Measurements from ENCODE around the gene NECTIN4. TPM values are rescaled to one million over a fixed set of nuclear protein-coding genes. Genes with fewer than 3 reads are reported as not detected.
"Not testable (repeated sequence)": the region's sequence is repeated elsewhere in the genome, so short reads cannot be mapped to it uniquely, and the experiment has no call there.

The NECTIN4 gene
- polyA plus RNA-seq, 1 donor = 0.43 TPM

GRCh38 chr1:161081519-161081918 is 7.8 kb downstream of the NECTIN4 start:
- no peak for DNase-seq

GRCh38 chr1:161080441-161081405 is 8.6 kb downstream of the NECTIN4 start:
- DNase-seq = no peak

- no peak for DNase-seq
Observed at GRCh38 chr1:161079436-161080110, 9.8 kb downstream of the NECTIN4 start.

GRCh38 chr1:161077426-161077825 is 11.9 kb downstream of the NECTIN4 start:
- DNase-seq = no peak

- DNase-seq = no peak
Observed at GRCh38 chr1:161076410-161076809, 12.9 kb downstream of the NECTIN4 start.

GRCh38 chr1:161074676-161075368 is 14.5 kb downstream of the NECTIN4 start:
- no peak for DNase-seq

- no peak for DNase-seq
Observed at GRCh38 chr1:161073474-161074121, 15.8 kb downstream of the NECTIN4 start.

- no peak for DNase-seq
Observed at GRCh38 chr1:161072751-161073449, 16.5 kb downstream of the NECTIN4 start.

GRCh38 chr1:161071886-161072371 is 17.4 kb downstream of the NECTIN4 start:
- DNase-seq = peak; percentile 31

- no peak for DNase-seq
Observed at GRCh38 chr1:161070761-161071160, 18.6 kb downstream of the NECTIN4 start.

- DNase-seq = no peak
Observed at GRCh38 chr1:161069731-161070270, 19.6 kb downstream of the NECTIN4 start, which contains the start of gene ARHGAP30. Gene ARHGAP30, minus strand, starts transcription at chr1:161069891. Its CDS starts 267 bp downstream, at chr1:161069624.

- DNase-seq = no peak
Observed at GRCh38 chr1:161069241-161069640, 20.1 kb downstream of the NECTIN4 start.

GRCh38 chr1:161068306-161069234 is 20.8 kb downstream of the NECTIN4 start:
- no peak for DNase-seq

- DNase-seq = no peak
Observed at GRCh38 chr1:161066694-161067093, 22.7 kb downstream of the NECTIN4 start.

GRCh38 chr1:161065681-161066080 is 23.7 kb downstream of the NECTIN4 start:
- not testable (repeated sequence) for DNase-seq

- not testable (repeated sequence) for DNase-seq
Observed at GRCh38 chr1:161063936-161064335, 25.4 kb downstream of the NECTIN4 start.

- DNase-seq = no peak
Observed at GRCh38 chr1:161061419-161061818, 27.9 kb downstream of the NECTIN4 start.

- no peak for DNase-seq
Observed at GRCh38 chr1:161059293-161059692, 30.1 kb downstream of the NECTIN4 start.

GRCh38 chr1:161054805-161055204 is 34.6 kb downstream of the NECTIN4 start:
- DNase-seq = no peak

GRCh38 chr1:161054232-161054631 is 35.1 kb downstream of the NECTIN4 start:
- no peak for DNase-seq
